K562 (cell line): Measurements from ENCODE around the gene YJEFN3. TPM values are rescaled to one million over a fixed set of nuclear protein-coding genes. Genes with fewer than 3 reads are reported as not detected.

Experiments used
- ATAC-seq: fragments of 200-7000 bp; cut with Tn5 transposase; 3 replicates; pipeline ENCODE4 v1.9.1; 2020; ENCODE audit warnings: moderate library complexity
- BruUV-seq: library from RNA; stranded (reverse); fragments of 400-500 nt; replicated peaks from 2 replicates; lab custom pipeline; 2021; lab: Mats Ljungman, UMichigan
- CTCF ChIA-PET: fragments of 300-600 bp; formaldehyde crosslinking; extraction: SDS; loops from one replicate; lab custom pipeline; 2021; ENCODE audit warnings: low intra/inter-chr PET ratio; lab: Yijun Ruan, JAX
- POLR2A ChIA-PET: fragments of 300-600, 350-650 bp; sonication (Branson Sonifier 250); formaldehyde crosslinking; extraction: SDS; loops from one replicate; lab custom pipeline; 2021; ENCODE audit warnings: antibody characterized with exemption, inconsistent platforms; lab: Yijun Ruan, JAX
- DNase-seq, 4 experiments: peaks; one replicate each; pipeline versions ENCODE4 v3.0.0 to v3.0.0-alpha.2; 2011 to 2018; ENCODE audit warnings: low spot score in 3 of 4, mixed read lengths in 3 of 4; ENCODE audit errors: extremely low read depth in 1 of 4
- FAIRE-seq: peaks from 2 replicates; lab custom pipeline; 2011; peaks lifted over from hg19 to GRCh38; lab: Jason Lieb, UNC
- H2AFZ ChIP-seq: 2 replicates; pipeline ENCODE4 v1.6.0; 2011; ENCODE audit warnings: low read depth, low read length, control low read depth, inconsistent platforms
- H3K27ac ChIP-seq: fragments of 200-600 bp; 3 replicates; pipeline ENCODE4 v1.8.0; 2011; ENCODE audit warnings: low read depth, mild to moderate bottlenecking, control low read depth, inconsistent platforms, low read length, moderate library complexity, mixed read lengths; ENCODE audit errors: extremely low read depth
- H3K27me3 ChIP-seq, 2 experiments: fragments of 300-600 bp in 1 of 2; 2 replicates in 1 of 2; 3 replicates in 1 of 2; pipeline versions ENCODE4 v1.6.0 to v1.8.0; 2011; ENCODE audit warnings: inconsistent platforms in 2 of 2, low read length in 2 of 2, mild to moderate bottlenecking in 1 of 2, mixed read lengths in 1 of 2, moderate library complexity in 1 of 2; ENCODE audit not compliant: control insufficient read depth in 2 of 2, insufficient read depth in 2 of 2
- H3K36me3 ChIP-seq: fragments of 300-600 bp; 3 replicates; pipeline ENCODE4 v1.8.0; 2011; ENCODE audit warnings: mild to moderate bottlenecking, low read length, inconsistent platforms; ENCODE audit not compliant: control insufficient read depth, insufficient read depth
- H3K4me1 ChIP-seq, 2 experiments: fragments of 200-600 bp in 1 of 2; replicated peaks in 1 of 2; 2 replicates in 1 of 2; 3 replicates in 1 of 2; pipeline versions ENCODE4 v1.5.1 to v1.8.0; 2011; ENCODE audit warnings: inconsistent platforms in 2 of 2, low read length in 2 of 2, mild to moderate bottlenecking in 1 of 2, mixed read lengths in 1 of 2, moderate library complexity in 1 of 2; ENCODE audit not compliant: control insufficient read depth in 2 of 2, insufficient read depth in 2 of 2
- H3K4me2 ChIP-seq: 2 replicates; pipeline ENCODE4 v1.6.1; 2011; ENCODE audit warnings: low read length, control low read depth, inconsistent platforms, mixed read lengths; ENCODE audit not compliant: insufficient read depth
- H3K4me3 ChIP-seq: fragments of 200-600 bp; sonication (generic), shearing (Covaris generic); 2 replicates; pipeline ENCODE4 v1.5.1; 2016; ENCODE audit warnings: control low read depth, inconsistent platforms
- H3K79me2 ChIP-seq: fragments of 200-600 bp; 3 replicates; pipeline ENCODE4 v1.8.0; 2011; ENCODE audit warnings: low read length, inconsistent platforms; ENCODE audit not compliant: control insufficient read depth, insufficient read depth
- H3K9ac ChIP-seq, 2 experiments: 2 replicates each; pipeline versions ENCODE4 v1.6.0 to v1.6.1; 2011; ENCODE audit warnings: low read depth in 2 of 2, low read length in 2 of 2, control low read depth in 1 of 2, inconsistent platforms in 1 of 2, mild to moderate bottlenecking in 1 of 2, mixed read lengths in 1 of 2; ENCODE audit not compliant: insufficient read depth in 1 of 2
- H3K9me1 ChIP-seq: one replicate; pipeline ENCODE4 v1.6.0; 2011; ENCODE audit warnings: inconsistent platforms, mild to moderate bottlenecking, low read length, moderate library complexity; ENCODE audit not compliant: control insufficient read depth, insufficient read depth
- H3K9me3 ChIP-seq: replicated peaks from 2 replicates; pipeline ENCODE4 v1.5.1; 2011; ENCODE audit warnings: low read depth, low read length, inconsistent platforms; ENCODE audit not compliant: control insufficient read depth, insufficient read depth
- H4K20me1 ChIP-seq: replicated peaks from 2 replicates; pipeline ENCODE4 v1.6.1; 2011; ENCODE audit warnings: low read length, inconsistent platforms, mixed read lengths; ENCODE audit not compliant: control insufficient read depth, insufficient read depth
- BCOR ChIP-seq: fragments of 450-650 bp; IDR thresholded peaks from 2 replicates; pipeline ENCODE4 v1.6.1; 2016
- CTCFL ChIP-seq: IDR thresholded peaks from 2 replicates; pipeline ENCODE4 v1.6.1; 2011; ENCODE audit warnings: borderline replicate concordance, low read depth, mild to moderate bottlenecking, moderate library complexity, low read length; ENCODE audit not compliant: insufficient read depth, poor library complexity, severe bottlenecking
- DEAF1 ChIP-seq: fragments of 450-650 bp; formaldehyde crosslinking; IDR thresholded peaks from 2 replicates; pipeline ENCODE4 v1.4.0; 2020; ENCODE audit warnings: mild to moderate bottlenecking, moderate library complexity
- RAD21 ChIP-seq, 2 experiments: fragments of 250-450 bp in 1 of 2; fragments of 450-650 bp in 1 of 2; sonication (Bioruptor Pico) in 1 of 2; formaldehyde crosslinking in 1 of 2; IDR thresholded peaks in 1 of 2; conservative IDR thresholded peaks in 1 of 2; 2 replicates each; pipeline versions ENCODE4 v1.4.0 to v1.8.0; 2020 to 2022; ENCODE audit warnings: mild to moderate bottlenecking in 2 of 2, moderate library complexity in 1 of 2
- TFAP4 ChIP-seq: sonication (generic); formaldehyde crosslinking; IDR thresholded peaks from 2 replicates; pipeline ENCODE4 v1.8.0; 2022; ENCODE audit warnings: missing genetic modification reagents, mild to moderate bottlenecking, moderate library complexity, borderline replicate concordance
- ZBTB7A ChIP-seq: IDR thresholded peaks from 2 replicates; pipeline ENCODE4 v1.6.1; 2011; ENCODE audit warnings: low read depth, mild to moderate bottlenecking, low read length, moderate library complexity, borderline replicate concordance; ENCODE audit not compliant: control insufficient read depth
- ZNF584 ChIP-seq: fragments of 200-800 bp; sonication (Bioruptor generic); IDR thresholded peaks from 2 replicates; pipeline ENCODE4 v1.6.1; 2016; ENCODE audit warnings: low read depth, mild to moderate bottlenecking, missing genetic modification characterization, missing compliant biosample characterization
- WGBS: fragments of 100-300 bp; shearing (Covaris generic); methylation state at CpG from one replicate; pipeline ENCODE4 v1.1.6; 2016; ENCODE audit warnings: low coverage, mixed read lengths; ENCODE audit not compliant: insufficient coverage; ENCODE audit errors: missing lambda C conversion rate; 5-methylcytosine and 5-hydroxymethylcytosine counted together
- in situ Hi-C: fragments of 300-500 bp; cut with MboI; formaldehyde crosslinking; loops from 4 replicates; pipeline ENCODE4 v1.15.0; 2018; ENCODE audit warnings: inconsistent platforms, mixed read lengths
- intact Hi-C: fragments of 100-400 bp; cut with micrococcal nuclease; formaldehyde crosslinking; loops from 2 replicates; pipeline ENCODE4 v1.14.2; 2022
- polyA plus RNA-seq, 8 experiments: library from polyadenylated mRNA; depleted of rRNA in 4 of 8; stranded (reverse) in 5 of 8; unstranded in 3 of 8; fragments of >200 nt; fragmentation: Nextera tagmentation in 2 of 8; fragmentation: Illumina TruSeq in 1 of 8; extraction: Ambion mirVana in 2 of 8; extraction: Trizol in 1 of 8; gene quantifications; 2 replicates each; pipeline versions ENCODE4 v1.2.1 to v1.2.3, GENCODE V29; 2011 to 2014; ENCODE audit warnings: inconsistent platforms in 1 of 8, missing spikeins in 1 of 8
- total RNA-seq, 7 experiments: library from RNA; depleted of rRNA in 6 of 7; stranded (reverse); fragments of >200 nt in 6 of 7; fragmentation: Illumina TruSeq in 2 of 7; extraction: Trizol in 2 of 7; gene quantifications; 2 replicates each; pipeline versions ENCODE4 v1.2.1 to v1.2.3, GENCODE V29; 2011 to 2021; ENCODE audit warnings: low replicate concordance in 1 of 7
- TF ChIP-seq, protein P1 (sequence below), 3 experiments: IDR thresholded peaks in 2 of 3; conservative IDR thresholded peaks in 1 of 3; 2 replicates each; pipeline ENCODE4 v1.5.1; 2011 to 2012; ENCODE audit warnings: low read length in 3 of 3, mild to moderate bottlenecking in 3 of 3, control low read depth in 2 of 3, improper control_type of control experiment in 1 of 3, inconsistent platforms in 1 of 3, low read depth in 1 of 3, mixed read lengths in 1 of 3, moderate library complexity in 1 of 3; ENCODE audit not compliant: insufficient read depth in 2 of 3

YJEFN3 gene
- total and polyA plus RNA-seq, 9 of the 15 experiments (the other 6 are each of a cell fraction or from before 2014, with no cell fraction given): 0.04 to 5.8 (median 1.3) TPM; not detected in 1

DNA sequence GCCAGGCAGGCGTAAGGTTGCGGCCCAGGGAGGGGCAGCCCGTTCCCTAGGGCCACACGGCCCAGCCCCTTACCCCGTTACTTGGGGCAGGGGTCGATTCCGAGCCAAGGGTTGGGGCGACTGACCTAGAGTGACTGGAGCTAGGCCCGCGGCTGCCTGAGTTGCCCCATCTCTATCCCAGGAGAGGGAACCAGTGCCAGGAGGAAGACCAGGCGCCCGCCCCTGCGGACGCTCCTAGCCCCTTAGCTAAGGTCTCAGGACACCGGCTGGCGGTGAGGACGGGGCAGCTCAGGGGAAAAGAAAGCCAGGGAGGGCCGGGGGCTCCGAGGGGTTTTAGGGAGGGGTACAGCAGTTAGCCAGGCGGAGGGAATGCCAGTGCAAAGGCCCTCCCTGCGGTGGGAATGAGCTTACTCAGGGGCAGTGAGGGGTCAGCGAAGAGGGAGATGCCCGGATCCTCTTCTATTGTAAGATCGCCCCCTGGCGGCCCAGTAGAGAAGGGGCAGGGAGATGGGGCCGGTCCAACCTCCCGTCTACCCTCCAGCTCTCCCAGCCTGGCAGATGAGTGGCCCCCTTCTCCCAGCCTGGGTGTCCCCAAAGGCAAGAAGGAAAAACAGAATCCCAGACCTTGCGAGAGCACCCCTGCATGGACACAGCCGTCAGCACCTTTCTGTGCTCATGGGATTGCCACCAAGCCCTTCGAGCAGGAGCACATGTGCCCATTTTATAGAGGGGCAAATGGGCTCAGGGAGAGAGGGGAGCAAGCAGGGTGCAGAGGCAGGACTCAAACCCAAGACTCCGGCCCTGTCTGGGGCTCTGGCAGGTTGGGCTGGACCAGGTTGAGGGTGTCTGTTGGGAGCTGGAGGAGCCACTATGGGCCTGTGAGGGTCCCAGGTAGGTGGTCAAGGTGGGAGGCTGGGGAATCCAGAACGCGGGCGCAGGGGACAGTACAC lies 25.6 kb downstream of the YJEFN3 start:
- Histone ChIP-seq H3K9me1 (no peaks in the 10 kb centered on the region), H3K27me3 (peaks cover 2 to 36% of the 10 kb centered on the region in 2 experiments; a peak in 4 of 5 replicates), H3K9me3 (no peaks in the 10 kb centered on the region), H4K20me1 (0 out of 2 replicates have a peak, but pooled peaks cover 5% of the 10 kb centered on the region), H3K27ac (no peak overlapping the region), H3K4me3 (no peak overlapping the region), H3K36me3 (no peaks in the 10 kb centered on the region), H3K4me1 (peaks cover 0 to 27% of the 10 kb centered on the region in 2 experiments; a peak in 2 of 5 replicates), H3K4me2 (no peak overlapping the region), H3K79me2 (no peaks in the 10 kb centered on the region), H2AFZ (0 out of 2 replicates have a peak overlapping the region, but pooled peaks have one; percentile 47), H3K9ac (no peak overlapping the region)
- 14% methylated on average over 22 of the region's 34 CpGs for WGBS
- intact Hi-C loops: loop anchor here (1.0 to 5.0 kb wide), 2 partner anchors 22 to 88 kb away; partner anchors contain the start of gene GMIP
- FAIRE-seq (peak; percentile 74), ATAC-seq (peak; percentile 88), DNase-seq (peak; percentile 78 to 88 (median 85))
- BruUV-seq: no TSS peak
- in situ Hi-C loops: loop anchor here (10.0 kb wide), 1 partner anchor 400 kb away; no protein-coding TSS in a partner anchor
- CTCF ChIA-PET: interaction anchor here (1.3 kb wide), 1 partner anchor 22 kb away, joined by 9 read pairs; no protein-coding TSS in a partner anchor
- POLR2A ChIA-PET: interaction anchor here (0.6 to 0.7 kb wide), 2 partner anchors 22 to 48 kb away, joined by 3 read pairs; no protein-coding TSS in a partner anchor
- TF ChIP-seq, protein P1, sequence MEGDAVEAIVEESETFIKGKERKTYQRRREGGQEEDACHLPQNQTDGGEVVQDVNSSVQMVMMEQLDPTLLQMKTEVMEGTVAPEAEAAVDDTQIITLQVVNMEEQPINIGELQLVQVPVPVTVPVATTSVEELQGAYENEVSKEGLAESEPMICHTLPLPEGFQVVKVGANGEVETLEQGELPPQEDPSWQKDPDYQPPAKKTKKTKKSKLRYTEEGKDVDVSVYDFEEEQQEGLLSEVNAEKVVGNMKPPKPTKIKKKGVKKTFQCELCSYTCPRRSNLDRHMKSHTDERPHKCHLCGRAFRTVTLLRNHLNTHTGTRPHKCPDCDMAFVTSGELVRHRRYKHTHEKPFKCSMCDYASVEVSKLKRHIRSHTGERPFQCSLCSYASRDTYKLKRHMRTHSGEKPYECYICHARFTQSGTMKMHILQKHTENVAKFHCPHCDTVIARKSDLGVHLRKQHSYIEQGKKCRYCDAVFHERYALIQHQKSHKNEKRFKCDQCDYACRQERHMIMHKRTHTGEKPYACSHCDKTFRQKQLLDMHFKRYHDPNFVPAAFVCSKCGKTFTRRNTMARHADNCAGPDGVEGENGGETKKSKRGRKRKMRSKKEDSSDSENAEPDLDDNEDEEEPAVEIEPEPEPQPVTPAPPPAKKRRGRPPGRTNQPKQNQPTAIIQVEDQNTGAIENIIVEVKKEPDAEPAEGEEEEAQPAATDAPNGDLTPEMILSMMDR (IDR thresholded peaks at IDR 0.05 in 2 of 3, conservative IDR thresholded peaks at IDR 0.05 in 1 of 3; ENCODE audit: insufficient read depth in 2 of 3, low read depth in 1 of 3, low read length in 3 of 3): peak; percentile 76 to 87 (median 80)
- TF ChIP-seq ZNF584 (CRISPR knock-in tag) (no peak), CTCFL (peak; percentile 56), TFAP4 (CRISPR knock-in tag) (0 out of 2 replicates have a peak, but pooled peaks have one; percentile 10), RAD21 (CRISPR knock-in tag; conservative IDR thresholded peaks at IDR 0.05 in 1 of 2, IDR thresholded peaks at IDR 0.05 in 1 of 2) (peak; percentile 15 to 70; a peak in 2 of 4 replicates), DEAF1 (CRISPR knock-in tag) (no peak), ZBTB7A (peak; percentile 33; the same call in 1 of the 2 replicates), BCOR (peak; percentile 40; the same call in 1 of the 2 replicates)
